AML-193 (cell line): Measurements from ENCODE around the gene ATXN10.

Experiments used
- DNase-seq, 2 experiments: peaks; one replicate each; lab custom pipeline; 2025; lab: John Stamatoyannopoulos, UW

Gene ATXN10

DNA sequence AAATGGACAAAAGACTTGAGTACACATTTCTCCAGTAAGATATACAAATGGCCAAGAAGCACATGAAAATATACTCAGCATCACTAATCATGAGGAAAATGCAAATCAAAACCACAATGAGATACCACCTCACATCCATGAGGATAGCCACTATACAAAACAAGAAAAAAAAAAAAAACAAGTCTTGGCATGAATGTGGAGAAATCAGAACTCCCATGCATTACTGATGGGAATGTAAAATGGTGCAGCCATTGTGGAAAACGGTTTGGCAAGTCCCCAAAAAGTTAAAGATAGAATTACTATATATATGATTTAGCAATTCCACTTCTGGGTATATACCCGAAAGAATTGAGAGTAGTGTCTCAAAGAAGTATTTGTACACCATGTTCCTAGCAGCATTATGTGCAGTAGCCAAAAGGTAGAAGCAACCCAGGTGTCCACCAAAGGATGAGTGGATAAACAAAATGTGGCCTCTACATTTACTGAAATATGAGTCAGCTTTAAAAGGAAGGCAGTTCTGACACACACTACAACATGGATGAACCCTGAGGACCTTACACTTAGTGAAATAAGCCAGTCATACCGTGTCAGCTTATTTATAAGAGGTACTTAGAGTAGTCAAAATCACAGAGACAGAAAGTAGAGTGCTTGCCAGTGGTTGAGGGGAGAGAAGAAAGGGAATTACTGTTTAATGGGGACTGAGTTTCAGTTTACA lies 159.1 kb downstream of the ATXN10 start:
- no peak for DNase-seq

DNA sequence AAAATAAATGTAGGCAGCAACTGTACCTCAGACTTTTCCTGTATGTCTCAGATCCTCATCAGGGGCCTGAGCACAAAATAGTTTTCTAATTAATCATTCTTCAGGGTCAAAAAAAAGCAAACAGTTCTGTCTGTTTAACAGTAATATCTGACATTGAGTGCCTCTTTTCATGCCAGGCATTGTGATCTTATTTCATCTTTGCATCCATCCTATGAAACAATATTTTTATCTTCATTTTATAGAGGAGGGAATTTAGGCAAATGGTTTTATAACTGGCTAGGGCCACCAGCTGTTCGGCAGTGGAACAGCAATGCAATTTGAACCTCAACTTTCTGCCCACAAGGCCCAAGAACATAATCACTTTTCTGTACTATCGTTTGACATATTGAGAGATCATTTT lies 159.8 kb downstream of the ATXN10 start:
- peak in 1 of 2 experiments; percentile 16 for DNase-seq

DNA sequence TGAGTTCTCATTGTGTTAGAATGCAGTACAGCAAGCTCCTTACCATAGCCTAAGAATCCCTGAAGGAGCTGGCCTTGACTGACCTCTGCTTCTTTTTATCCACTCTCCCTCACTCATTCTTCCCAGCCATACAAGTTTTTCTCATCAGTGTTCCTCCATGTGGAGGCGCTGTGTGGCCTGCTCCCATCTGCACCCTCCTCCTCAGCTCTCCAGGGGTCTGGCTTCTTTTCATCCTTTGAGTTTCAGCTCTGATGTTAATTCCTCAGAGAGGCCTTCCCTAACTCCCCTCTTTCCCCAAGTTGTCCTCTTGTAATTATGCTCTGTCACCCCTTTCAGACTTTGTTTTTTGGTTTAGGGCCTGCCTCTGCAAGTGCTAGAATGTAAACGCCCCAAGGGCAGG lies 160.5 kb downstream of the ATXN10 start:
- no peak for DNase-seq

DNA sequence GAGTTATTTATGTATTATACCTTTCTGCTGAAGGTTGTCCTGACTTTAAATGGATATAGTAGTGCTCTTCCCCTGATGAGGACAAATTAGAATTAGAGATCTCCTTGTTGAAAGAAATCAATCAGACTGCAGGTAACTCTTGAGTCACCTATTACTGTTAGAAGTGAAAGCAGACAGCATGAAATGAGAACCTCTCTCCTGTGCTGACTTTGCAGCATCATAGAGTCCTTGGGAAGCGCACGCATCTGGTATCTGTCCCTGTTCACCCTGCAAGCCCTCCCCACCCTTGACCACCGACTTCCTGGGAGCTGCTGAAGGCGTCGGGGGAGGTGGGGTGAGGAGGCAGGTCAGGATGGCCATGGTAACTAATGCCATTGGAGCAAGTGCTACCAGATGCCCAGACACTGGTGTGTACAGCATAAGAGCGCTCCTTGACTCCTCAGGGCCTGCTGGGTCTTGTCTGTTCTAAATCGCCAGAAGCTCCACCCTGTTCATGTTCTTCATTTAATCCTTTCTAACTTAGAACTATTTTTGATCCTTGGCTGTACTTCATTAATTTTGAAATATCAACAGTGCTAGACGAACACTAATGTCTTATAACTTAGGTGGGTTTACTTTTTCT lies 161.4 kb downstream of the ATXN10 start:
- DNase-seq = no peak

DNA sequence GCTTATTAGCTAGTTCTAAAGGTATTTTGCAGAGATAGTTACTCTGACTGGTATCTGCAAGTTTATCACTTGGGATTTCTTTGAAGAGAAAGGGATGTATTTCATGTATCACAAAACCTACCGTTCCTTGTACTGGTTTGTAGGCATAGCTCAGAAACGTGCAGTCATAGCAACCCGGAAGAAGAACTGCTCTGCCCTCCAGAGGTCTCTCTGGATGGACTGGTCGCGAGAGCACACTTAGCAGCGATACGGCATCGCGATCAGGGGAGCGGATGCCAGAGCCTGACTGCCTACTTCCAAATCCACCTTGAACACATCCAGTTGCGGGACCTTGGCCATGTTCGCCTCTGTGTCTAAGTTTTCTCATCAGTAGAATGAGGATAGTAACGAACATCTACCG lies 162.0 kb downstream of the ATXN10 start:
- DNase-seq = no peak

DNA sequence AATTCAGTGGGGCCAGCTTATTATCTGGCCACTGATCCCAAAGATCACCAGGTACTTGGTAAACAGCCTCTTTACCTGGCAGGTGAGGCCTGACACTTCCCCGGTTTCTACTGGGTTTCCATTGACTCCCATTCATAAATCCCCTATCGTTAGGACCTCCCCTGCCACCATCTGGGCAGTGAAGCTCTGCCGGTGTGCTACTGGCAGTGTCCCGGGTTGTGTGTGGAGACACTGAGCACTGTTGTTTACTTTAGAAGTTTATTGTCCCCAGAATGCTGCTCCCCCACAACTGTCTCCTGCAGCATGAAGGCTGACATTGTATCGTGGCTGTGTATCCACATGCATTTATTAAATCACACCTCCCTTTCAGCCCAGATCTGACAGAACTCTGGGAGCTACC lies 162.6 kb downstream of the ATXN10 start:
- no peak for DNase-seq

DNA sequence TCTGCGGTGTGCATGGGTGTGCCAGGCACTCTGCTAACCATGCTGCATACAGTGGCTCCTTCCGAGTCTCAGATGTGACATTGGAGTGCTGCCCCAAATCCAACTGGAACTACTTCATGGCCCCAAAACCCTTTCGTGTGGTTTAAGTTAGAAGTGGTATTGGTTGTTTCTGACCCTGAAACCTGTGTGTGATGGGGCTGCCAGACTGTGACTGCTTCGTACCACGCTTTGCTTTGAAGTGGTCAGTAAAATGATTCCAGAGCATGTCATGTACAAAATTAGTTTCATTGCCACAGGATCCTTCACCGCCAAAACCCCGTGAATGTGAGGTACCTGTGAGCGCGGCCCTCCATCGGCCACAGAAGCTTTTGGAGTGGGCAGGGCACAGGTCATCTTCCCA lies 163.2 kb downstream of the ATXN10 start:
- DNase-seq = no peak

DNA sequence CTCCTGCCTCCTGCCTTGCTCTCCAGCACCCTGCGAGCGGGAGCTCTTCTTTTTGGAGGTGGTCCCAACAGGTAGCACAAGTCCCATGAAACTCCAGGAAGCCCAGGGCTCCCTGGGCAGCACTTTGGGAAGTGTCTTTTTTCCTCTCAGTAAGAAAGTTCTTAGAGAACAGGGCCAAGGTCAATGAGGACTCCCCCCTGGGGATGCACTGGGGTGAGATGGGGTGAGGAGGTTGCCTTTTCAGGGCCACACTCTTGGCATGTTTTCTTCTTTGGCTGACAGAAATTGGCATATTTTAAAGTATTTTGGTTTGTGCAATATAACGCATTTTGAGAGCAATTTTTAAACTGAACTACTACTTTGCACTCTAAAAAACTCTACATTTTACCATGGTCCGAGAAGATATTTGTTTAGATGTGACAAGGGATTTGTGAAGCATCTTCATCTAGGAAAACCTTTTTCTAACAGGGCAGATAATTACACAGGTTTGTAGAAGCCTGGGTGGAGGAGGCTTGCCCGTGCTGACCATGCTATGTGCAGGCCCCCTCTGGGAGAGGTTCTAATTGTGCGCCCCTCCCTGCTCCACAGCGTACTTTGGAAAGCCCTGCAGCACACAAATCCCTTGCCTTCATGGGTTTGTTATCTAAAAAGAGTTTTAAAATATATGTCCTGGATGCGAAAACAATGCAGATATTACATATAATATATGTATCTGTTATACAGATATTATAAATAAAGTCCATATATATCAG lies 165.0 kb downstream of the ATXN10 start:
- DNase-seq = no peak

DNA sequence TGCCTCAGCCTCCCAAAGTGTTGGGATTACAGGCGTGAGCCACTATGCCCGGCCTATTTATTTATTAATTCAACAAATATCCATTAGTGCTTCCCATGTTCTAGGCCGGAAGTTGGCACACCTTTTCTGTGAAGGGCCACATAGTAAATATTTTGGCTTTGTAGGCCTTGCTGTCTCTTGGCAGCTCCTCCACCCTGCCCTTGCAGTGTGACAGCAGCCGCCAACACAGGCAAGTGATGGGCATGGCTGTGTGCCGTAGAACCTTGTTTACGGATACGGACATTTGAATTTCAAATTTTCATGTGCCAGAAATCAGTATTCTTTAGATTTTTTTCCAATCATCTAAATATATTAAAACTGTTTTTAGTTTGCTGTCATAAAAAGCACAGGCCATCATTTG lies 165.9 kb downstream of the ATXN10 start:
- no peak for DNase-seq

DNA sequence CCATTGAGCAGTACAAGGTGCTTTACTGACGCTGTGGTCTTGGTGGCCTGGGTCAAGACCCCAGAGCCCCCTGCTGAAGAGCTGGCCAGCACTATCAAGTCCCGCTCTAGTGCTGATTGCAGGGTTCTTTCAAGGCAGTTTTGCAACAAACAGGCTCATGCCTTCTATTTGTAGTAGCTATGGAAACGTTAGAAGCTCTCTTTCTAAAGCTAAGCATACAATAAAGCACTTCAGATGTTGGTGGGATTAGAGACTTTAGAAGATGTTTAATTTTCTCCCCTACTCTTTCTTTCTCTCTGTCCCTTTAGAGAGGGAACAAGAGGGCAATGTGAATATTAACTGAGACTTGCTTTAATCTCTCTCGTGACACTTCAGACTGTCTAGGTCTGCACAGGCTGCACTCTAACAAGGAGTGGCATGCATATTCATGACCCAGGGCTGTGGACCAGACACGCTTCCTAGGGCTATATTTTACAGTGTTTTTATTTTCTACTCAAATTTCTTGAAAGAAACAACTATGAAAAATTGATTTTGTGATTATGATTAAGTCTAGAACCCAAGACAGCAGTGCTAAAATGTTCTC lies 166.8 kb downstream of the ATXN10 start:
- DNase-seq = no peak

DNA sequence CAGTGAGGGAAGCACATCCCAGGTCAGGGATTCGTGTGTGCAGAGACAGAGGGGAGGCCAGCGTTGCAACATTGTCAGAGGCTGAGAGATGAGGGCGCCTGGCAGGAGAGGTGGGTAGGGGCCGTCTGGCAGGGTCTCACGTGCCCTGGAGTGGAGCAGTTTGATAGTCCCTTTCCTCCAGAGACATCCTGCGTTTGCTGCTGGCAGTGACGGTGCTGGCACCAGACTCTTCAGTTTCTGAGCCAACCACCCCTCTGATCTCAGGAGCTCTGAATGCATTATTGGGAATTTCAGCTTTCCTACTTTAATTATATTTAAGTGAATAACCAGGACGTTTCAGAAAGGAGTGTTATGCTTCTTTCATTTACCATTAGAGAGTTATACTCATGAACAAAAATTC lies 168.8 kb downstream of the ATXN10 start:
- DNase-seq = no peak

DNA sequence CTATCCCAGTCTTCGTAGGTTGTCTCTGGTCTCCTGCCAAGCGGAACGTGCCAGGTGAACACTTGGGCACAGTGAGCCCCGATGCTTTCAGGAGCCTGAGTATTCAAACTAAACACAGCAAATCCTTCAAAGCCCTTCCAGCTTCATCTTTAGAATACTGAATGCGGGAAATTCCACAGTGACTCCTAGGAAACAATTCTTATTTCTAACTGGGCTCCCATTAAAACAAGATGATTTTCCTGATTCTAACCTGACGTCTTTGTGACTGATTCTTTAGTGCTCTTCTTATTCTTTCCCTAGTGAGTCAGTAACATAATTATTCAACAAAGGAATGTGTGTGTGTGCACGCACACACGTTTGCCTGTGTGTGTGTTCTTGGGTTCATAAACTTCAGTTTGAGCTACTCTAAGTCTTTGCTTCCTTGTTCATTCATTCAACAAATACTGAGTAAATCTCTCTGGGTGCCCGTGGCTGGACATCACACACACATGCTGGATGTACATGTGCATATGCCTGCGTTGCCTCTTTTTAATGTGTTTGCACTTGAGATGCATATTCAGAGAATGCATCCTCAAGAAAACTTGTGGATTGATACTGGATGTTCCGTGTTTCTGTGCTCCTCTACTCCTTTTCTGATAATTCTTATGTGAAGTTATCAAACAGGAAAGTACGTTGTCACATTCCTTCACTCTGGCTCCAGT lies 170.8 kb downstream of the ATXN10 start:
- no peak for DNase-seq

DNA sequence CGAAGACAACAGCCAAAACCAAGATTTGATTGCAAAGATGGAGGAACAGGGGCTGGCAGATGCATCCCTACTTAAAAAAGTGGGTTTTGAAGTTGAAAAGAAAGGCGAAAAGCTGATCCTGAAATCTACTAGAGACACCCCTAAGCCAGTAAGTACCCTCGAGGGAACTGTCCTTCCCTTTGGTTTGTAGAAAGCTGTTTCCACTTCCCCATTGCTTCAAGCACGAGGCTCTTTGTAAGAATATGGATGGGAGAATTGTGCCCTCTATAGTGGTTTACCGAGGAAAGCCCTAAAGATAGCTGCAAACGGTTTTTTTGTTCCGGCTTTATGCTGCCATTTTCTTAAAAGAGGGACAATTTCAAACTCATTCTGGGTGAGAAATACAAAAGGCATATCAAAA lies 171.4 kb downstream of the ATXN10 start:
- no peak for DNase-seq

DNA sequence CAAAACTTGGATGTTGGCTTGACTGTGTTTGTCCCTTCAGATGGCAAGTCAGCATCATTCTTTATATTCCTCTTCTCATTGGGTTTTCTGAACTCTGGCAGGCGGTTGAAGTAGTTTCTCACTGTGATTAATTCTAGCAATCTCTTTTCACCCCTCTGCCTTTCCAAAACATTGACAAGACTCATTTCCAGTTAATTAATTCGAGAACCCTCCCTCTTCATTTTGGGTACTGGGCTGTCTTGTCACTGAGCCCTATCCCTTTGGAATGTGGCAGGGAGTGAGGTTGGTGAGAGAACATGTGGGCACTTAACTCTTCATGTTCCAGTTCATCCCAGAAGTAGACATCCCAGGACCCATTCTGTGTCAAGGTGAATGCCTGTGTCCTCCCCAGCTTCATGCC lies 172.4 kb downstream of the ATXN10 start:
- DNase-seq = no peak

DNA sequence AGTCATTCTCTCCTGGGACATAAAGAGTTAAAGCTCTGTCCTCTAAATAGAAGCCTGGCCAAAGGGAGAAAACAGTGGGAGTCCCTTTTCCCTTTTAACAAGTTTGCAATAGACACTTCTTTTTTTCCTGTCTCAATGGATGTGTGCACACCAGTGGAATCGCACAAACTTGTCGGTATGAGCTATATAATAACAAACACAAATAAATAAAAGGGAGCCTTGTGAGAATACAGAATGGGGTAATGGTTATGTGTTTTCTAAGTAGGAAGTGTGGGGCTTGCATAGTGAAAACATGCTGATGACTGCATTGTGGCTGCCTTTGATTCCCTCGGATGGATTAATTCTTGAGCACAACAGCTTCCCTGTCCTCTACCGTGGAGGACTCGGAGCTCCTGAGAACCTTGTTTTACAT lies 173.4 kb downstream of the ATXN10 start:
- no peak for DNase-seq

DNA sequence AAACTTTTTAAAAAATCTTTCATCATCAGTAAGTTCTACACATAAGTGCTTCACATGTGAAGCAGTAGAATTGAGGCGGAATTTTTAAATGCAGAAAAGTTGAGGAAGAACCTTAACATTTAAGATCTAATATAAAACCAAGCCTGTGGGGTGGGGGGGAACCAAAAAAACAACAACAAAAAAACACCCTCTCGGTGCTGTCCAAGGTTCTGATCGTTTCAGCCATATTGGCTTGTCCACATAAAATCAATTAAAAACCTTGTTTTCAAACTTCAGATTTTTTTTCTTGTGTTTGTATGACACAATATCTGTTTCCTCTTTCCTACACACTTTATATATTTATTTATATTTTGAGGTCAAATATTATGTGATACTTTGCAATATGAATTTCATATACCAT lies 175.3 kb downstream of the ATXN10 start:
- no peak for DNase-seq

DNA sequence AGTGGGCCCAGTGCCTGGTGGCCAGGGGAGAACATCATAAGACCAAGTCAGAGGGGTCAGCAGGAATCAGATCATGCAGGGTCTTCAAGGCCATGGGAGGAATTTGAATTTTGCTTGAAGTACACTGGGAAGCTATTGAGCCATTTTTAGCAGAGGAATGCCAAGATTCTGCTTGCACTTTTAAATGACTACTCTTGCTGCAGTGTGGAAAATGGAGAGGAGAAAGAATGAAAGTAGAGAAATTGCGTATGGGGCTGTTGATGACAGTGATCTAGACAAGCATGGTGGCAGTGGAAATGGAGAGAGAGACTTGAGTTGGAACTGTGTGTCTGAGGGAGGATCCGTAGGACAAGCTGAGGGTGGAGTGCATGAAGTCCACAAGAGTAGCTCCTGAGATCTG lies 177.3 kb downstream of the ATXN10 start:
- DNase-seq = no peak

DNA sequence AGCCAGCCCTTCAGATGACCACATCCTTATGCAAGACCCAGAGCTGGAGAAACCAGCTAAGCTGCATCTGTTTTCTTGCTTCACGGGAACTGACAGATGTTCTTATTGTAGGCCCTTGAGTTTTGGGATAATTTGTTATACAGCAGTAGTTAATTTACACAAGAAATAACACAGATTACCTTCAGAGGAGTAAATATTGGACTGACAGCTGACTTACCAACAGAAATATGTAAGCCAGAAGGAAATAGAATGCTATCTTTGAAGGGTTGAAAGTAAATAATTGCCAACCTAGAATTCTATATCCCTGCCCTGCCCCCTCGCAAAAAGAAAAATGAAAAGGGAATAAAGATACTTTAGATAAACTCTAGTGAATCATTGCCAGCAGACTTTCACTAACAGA lies 181.2 kb downstream of the ATXN10 start:
- DNase-seq = no peak

DNA sequence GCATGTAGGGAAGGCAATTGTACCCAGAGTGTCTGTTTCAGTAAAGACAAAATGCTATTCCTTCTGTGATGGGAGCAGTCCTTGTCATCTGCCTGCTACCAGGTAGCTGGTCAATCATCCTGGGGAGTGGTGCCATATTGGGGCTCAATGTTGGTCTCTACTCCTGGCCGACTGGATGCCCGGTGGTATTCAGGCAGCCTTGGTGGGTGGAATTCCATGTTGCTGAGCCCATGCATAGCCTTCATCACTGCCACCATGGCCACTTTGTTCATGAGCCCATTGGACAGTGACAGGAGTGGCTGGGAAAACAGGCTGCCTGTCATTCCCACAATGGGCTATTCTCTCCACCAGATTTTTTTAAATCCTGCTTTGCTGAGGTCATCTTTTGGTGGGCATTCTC lies 184.3 kb downstream of the ATXN10 start:
- DNase-seq = no peak

DNA sequence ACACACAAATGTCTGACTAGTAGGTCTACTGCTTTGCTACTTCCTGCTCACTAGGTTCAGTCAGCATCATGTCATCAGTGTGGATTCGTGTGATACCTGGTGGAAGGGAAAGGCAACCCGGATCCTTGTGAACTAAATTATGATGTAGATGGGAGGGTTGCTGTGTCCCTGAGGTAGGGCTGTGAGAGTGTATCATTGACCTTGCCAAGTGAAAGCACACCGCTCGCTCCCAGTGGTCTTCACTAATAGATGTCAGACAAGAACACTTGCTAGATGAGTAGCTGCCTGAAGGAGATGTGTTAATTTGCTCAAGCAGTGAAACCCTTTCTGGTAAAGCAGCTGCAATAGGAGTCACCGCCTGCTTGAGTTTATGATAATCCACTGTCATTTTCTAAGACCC lies 185.9 kb downstream of the ATXN10 start:
- no peak for DNase-seq

DNA sequence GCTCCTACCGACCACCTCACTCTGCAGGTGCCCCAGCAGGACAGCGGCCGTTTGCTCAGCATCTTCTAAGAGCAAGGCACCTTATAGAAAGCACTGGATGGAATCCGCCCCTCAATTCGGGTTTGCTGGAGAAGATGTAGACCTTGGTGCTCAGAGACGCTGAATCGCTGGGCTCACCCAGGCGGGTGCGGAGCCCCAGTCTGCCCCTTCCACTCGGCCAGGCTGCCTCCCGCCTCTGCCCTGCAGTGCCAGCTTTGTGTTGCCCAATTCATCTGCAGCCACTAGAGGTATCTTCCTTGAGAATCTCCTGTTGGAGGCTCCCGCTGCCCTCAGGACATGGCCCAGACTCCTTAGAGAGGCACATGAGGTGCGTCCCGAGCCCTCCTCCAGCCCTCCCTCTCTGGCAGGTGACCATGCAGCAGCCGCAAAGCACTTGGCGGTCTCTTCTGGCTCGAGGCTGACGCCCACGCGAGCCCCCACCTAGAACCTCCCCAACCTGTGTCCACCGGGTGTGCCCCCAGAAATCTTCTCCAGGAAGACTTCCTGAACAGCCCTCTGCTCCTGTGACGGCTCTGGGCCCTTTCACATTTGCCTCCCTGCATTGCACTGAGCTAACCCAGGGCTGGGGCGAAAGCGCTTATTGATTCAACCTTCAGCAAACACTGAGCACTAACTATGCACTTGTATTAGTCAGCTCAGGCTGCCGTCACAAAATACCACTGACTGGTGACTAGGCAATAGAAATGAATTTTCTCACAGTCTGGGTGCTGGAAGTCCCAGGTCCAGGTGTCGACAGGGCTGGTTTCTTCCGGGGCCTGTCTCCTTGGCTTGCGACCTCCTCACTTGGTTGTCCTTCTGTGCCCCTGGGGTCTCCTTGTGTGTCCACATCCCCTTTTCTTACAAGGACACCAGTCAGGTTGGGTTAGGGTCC lies 187.9 kb downstream of the ATXN10 start:
- DNase-seq = no peak
